HFFc6 (cell line): ENCODE data around the gene RASA3. TPM values are rescaled to one million over a fixed set of nuclear protein-coding genes. Genes with fewer than 3 reads are reported as not detected.

Experiments used
- DNase-seq: peaks from one replicate; pipeline ENCODE4 v3.0.0-alpha.2; 2018
- H3K27ac Mint-ChIP-seq: 2 replicates; pipeline ENCODE4 v1.8.0; 2020; ENCODE audit warnings: mild to moderate bottlenecking, mixed read lengths
- H3K27me3 Mint-ChIP-seq: 2 replicates; pipeline ENCODE4 v1.8.0; 2021; ENCODE audit warnings: mild to moderate bottlenecking, moderate library complexity, mixed read lengths; ENCODE audit not compliant: insufficient read depth
- H3K36me3 Mint-ChIP-seq: 2 replicates; pipeline ENCODE4 v1.8.0; 2021; ENCODE audit warnings: low read depth, mixed read lengths
- H3K4me1 Mint-ChIP-seq: 2 replicates; pipeline ENCODE4 v1.8.0; 2020; ENCODE audit warnings: low read depth, mixed read lengths
- H3K4me3 Mint-ChIP-seq: 2 replicates; pipeline ENCODE4 v1.8.0; 2020; ENCODE audit warnings: mild to moderate bottlenecking, moderate library complexity, mixed read lengths
- H3K9me3 Mint-ChIP-seq: 2 replicates; pipeline ENCODE4 v1.8.0; 2020; ENCODE audit warnings: mild to moderate bottlenecking, mixed read lengths
- total RNA-seq, 6 experiments: library from RNA; stranded (reverse); fragmentation: NEBNext Ultra II Directional; extraction: Animal tissue kit (Norgen Biotek cat#: 25700); gene quantifications; 2 replicates in 1 of 6; 3 replicates in 5 of 6; pipeline ENCODE4 v1.2.3, GENCODE V29; 2021
- TF ChIP-seq, protein P1 (sequence below): fragments of 200-600 bp; sonication (generic); IDR thresholded peaks from 2 replicates; pipeline ENCODE4 v1.5.0; 2021; ENCODE audit warnings: antibody characterized with exemption, mild to moderate bottlenecking

The RASA3 gene
- total RNA-seq, 6 experiments from 2014 or later: 31.6 to 37.6 (median 33.1) TPM

- Mint-ChIP-seq H3K36me3 (peaks cover 46% of the 10 kb centered on the region), H3K4me1 (peaks cover 26% of the 10 kb centered on the region), H3K27ac (peak overlapping the region; percentile 85), H3K27me3 (peaks cover 7% of the 10 kb centered on the region), H3K9me3 (no peaks in the 10 kb centered on the region), H3K4me3 (peak overlapping the region; percentile 15; the same call in 1 of the 2 replicates)
- DNase-seq: no peak
- TF ChIP-seq, protein P1, sequence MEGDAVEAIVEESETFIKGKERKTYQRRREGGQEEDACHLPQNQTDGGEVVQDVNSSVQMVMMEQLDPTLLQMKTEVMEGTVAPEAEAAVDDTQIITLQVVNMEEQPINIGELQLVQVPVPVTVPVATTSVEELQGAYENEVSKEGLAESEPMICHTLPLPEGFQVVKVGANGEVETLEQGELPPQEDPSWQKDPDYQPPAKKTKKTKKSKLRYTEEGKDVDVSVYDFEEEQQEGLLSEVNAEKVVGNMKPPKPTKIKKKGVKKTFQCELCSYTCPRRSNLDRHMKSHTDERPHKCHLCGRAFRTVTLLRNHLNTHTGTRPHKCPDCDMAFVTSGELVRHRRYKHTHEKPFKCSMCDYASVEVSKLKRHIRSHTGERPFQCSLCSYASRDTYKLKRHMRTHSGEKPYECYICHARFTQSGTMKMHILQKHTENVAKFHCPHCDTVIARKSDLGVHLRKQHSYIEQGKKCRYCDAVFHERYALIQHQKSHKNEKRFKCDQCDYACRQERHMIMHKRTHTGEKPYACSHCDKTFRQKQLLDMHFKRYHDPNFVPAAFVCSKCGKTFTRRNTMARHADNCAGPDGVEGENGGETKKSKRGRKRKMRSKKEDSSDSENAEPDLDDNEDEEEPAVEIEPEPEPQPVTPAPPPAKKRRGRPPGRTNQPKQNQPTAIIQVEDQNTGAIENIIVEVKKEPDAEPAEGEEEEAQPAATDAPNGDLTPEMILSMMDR: no peak
Measured at GRCh38 chr13:114045113-114045735, 87.2 kb downstream of the RASA3 start.

- TF ChIP-seq, protein P1: no peak
- DNase-seq: no peak
- Mint-ChIP-seq H3K9me3 (no peaks in the 10 kb centered on the region), H3K36me3 (peaks cover 46% of the 10 kb centered on the region), H3K27me3 (peaks cover 7% of the 10 kb centered on the region), H3K4me3 (no peak overlapping the region; the same call in 1 of the 2 replicates), H3K4me1 (peaks cover 26% of the 10 kb centered on the region), H3K27ac (peak overlapping the region; percentile 85)
Measured at GRCh38 chr13:114044486-114044885, 87.9 kb downstream of the RASA3 start.

GRCh38 chr13:114043421-114044053, 88.9 kb downstream of the RASA3 start:
- DNase-seq: no peak
- H3K4me3 Mint-ChIP-seq: no peak overlapping the region
- H3K27ac Mint-ChIP-seq: peak overlapping the region; percentile 60; the same call in 1 of the 2 replicates
- TF ChIP-seq, protein P1: no peak
- peaks cover 46% of the 10 kb centered on the region for H3K36me3 Mint-ChIP-seq
- peaks cover 7% of the 10 kb centered on the region for H3K27me3 Mint-ChIP-seq
- H3K4me1 Mint-ChIP-seq: peaks cover 27% of the 10 kb centered on the region
- no peaks in the 10 kb centered on the region for H3K9me3 Mint-ChIP-seq

GRCh38 chr13:114042066-114042815, 90.2 kb downstream of the RASA3 start:
- Mint-ChIP-seq H3K36me3 (peaks cover 51% of the 10 kb centered on the region), H3K27ac (no peak overlapping the region), H3K9me3 (no peaks in the 10 kb centered on the region), H3K4me1 (peaks cover 40% of the 10 kb centered on the region), H3K27me3 (peaks cover 9% of the 10 kb centered on the region), H3K4me3 (no peak overlapping the region)
- TF ChIP-seq, protein P1: no peak
- DNase-seq: no peak

DNA sequence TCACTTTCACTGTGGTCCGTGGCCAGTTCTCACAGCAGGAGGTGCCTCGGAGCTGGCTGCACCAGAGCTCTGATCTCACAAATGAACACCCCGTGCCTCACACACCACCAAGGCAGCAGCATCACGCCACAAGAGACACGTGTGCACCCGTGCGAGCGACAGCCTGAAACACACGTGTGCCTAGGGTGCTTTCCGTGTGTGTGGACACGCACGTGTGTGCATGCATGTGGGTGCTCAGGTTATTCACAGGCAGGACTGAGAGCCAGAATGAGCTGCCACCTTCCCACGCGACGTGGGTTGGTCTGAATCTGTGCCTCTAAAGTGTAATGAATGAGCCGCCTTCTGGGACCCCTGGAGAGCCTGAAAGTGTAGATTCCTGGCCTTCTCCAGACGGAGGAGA, 90.9 kb downstream of the RASA3 start:
- Mint-ChIP-seq H3K27me3 (peaks cover 9% of the 10 kb centered on the region), H3K4me3 (no peak overlapping the region), H3K36me3 (peaks cover 58% of the 10 kb centered on the region), H3K27ac (no peak overlapping the region), H3K9me3 (no peaks in the 10 kb centered on the region), H3K4me1 (peaks cover 48% of the 10 kb centered on the region)
- DNase-seq: no peak
- TF ChIP-seq, protein P1: no peak
